Fibroblast of skin of left biceps (primary cell): Measurements from ENCODE around the gene BLID.

Experiments used
- DNase-seq, 2 experiments: peaks; one replicate each; pipeline ENCODE4 v3.0.0-alpha.2; 2013; ENCODE audit warnings: low read depth in 2 of 2

Gene BLID

DNA sequence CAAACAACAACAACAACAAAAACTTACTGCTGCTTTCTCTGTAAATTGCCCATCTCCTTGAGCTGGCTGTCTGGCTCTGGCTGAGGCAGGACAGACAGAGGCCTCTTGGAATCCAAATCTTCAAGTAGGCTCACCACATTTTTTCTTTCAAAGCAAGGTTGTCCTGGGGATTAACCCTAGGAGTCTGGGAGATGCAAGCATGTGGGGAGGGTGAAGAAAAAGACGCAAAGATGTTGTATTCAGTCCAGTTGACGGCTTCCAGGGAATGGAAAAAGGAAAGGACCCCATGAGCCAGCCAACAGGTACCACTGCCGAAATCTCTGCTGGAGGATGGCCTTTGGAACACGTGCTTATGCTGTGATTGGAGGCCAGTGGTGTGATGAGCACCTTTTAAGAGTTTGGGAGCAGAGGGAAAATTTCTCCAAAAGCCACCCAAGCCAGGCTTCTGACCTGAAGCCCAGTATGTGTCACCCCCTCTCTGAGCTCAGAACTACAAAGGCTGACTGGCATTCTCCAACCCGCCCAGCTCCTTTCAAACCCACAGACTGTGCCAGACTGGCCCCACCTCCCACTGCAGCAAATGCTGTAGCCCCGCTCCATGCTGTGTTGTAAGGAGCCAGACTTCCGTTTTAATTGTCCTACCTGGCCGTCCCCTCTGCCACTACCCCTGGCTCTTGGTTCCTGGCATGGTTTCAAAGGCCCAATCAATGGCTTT lies 10.8 kb downstream of the BLID start:
- DNase-seq, result no peak

DNA sequence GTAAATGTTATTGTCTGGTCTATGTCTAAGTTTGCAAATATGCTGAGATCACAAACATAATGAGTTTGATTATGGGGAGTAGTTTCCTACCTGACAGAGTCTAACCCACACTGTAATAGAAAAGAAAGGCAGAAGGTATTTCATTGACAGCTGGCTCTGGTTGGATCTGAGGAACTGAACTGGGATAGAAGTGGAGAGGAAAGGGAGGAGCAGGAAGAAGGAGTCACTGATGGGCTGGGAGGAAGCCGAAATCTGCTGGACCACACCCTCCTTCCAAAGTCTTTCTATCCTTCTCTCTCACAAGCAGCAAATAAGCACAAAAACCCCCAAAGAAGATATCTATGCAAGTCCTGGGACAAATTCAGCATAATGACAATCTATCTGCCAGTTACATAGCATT lies 11.7 kb downstream of the BLID start:
- no peak for DNase-seq

DNA sequence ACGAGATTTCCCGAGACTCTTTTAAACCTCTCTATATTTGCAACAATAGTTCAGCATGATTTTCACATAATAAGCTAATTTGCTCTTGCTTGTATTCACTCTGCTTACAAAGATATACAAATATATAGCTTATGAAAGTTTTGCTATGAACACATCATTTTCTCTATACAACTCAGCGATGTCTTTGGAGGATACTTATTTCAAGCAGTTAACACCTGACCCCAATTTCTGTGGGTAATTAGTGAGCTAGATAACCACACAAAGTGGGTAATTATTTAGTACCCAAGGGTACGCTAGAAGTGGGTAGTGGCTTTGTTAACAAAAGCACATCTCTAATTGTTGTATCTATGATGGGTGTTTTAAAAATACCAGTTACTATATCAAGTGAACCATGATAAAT lies 12.3 kb downstream of the BLID start:
- no peak for DNase-seq

DNA sequence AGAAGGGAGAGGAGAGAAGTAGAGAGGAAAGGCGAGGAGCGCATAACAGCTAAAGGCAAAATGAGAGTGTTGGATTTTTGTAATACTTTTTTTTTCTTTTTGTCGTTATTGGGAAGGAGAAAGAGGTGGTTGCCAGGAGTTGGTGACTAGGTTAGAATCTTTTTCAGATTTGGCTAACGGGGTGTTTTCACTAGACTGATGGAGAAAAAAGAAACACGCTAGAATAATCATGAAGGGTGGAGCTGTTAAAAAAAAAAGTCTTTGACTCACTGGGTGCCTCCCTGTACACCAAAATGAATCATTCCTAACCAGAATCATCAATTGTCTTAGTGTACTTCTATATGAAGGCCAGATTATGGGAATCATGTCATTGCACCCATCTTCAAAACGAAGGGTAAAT lies 12.7 kb downstream of the BLID start:
- DNase-seq, result no peak

DNA sequence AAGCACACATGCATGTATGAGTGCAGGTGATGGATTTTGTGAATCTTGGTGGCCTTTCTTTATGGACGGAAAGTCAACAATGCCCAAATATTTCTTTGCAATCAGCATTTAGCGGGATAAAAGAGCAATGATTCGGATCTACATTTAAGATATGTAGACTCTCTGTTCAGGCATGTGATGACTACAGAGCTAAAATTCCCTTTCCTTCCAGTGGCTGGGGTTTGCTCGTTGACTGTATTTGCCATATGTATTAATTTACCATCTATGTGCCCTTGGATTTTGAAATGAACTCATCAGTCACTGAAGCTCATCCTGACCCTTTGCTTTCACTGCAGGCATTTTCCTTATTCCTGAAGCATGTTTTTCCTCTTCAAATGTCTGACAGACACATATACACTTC lies 13.6 kb downstream of the BLID start:
- DNase-seq, result no peak

DNA sequence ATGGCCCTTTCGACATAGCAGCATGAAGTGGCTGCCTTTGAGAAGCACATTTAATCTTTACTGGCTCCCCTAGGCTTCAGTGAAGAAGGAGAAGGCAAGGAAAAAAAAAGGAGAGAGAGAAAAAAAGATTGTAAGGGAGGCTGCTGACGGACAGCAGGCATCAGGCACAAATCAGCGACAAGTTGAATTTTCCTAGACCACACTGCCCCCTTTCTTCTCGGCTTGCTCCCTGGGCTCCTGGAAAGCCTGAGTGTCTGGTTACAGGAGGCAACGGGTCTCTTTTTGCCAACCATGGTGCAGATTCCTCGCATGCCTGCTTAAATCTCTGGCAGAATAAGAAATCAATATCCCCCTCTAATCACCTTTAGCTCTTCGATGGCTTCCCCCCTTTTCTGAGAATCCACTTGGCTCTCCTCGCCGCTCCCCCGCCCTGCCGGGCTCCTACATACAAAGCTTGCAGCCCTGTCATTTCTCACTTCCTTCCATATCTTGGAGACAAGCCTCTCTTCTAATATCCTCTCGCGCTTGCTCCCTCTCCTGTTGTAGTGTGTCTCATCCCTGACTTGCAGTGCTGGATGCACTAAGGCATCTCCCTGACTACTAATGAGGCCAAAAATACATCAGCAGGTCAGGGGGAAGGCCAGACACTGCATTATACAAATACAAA lies 14.3 kb downstream of the BLID start:
- peak; percentile 78 to 80 for DNase-seq

DNA sequence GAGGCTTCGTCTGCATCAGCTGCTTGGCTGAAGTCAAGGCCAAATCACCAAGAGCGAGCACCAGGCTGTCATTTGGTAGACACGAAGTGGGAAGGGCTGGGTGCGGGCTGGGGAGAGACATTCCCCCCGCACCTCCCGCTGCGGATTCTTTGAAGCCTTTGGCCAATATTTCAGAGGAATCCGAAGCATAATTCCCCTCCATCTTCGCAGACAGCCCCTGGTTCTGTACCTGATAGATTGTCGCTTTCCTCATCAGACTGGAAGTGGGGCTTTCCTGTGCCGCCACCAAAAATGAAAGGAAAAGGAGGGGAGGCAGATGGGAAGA lies 15.3 kb downstream of the BLID start:
- DNase-seq, result no peak

DNA sequence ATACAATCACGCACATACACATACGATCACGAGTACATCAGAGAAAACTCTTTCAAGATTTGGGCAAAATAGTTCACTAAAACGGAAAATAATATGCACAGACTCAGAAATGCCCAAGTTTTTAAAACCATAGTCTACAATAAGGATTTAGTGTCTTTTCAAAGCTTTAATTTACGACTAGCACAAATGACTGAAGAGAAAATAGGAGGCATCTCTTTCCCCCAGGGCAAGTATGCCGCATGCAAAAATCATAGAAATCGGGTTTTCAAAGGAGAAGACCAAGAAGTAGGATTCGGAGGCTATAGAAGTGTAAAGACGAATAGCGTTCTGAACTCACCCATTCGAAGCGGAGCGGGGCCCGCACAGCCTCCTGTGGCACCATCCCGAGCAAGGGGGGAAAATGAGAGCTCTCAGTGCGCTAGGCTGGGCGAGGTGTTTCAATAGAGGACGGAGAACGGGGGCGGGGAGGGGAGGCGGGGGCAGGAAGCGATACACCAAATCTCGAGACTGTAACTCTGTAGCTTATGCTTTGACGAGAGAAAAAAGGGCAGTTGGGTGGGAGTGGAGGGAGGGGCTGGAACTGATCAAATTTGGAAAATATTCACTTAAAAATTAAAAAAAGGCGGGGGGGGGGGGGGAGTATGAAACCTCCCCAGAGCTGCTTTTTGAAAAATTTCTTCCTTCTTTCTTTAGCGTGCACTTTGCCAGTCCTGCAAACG lies 15.8 kb downstream of the BLID start:
- DNase-seq, result peak; percentile 60 to 63

DNA sequence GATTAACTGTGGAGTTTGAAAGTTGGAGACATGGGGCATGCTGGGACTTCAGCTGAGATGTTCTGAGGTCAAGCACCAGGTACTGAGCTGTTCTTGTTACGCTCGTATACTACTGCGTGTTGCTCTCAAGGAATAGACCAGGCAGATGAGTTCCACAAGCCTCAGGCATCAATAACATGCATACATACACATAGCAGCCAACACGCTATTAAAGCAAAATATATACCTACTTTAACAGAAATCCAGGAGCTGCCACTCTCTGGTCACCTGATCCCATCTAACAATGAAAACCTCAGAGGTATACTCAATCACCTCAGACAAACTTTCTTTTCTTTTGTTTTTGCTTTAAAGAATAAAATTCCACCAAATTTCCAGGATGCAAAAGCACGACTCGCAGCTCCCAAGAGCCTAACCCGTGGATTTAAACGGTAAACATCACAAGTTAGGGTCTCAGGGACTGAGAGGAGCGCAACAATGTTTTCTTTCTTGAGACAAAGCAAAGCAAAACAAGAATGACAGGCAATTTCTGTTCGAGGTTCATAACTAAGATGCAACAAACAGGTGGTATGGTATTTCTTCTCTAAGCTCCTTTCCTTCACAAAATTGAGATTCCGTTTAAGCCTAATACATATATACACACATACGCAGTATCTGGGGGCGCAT lies 16.5 kb downstream of the BLID start:
- no peak for DNase-seq

DNA sequence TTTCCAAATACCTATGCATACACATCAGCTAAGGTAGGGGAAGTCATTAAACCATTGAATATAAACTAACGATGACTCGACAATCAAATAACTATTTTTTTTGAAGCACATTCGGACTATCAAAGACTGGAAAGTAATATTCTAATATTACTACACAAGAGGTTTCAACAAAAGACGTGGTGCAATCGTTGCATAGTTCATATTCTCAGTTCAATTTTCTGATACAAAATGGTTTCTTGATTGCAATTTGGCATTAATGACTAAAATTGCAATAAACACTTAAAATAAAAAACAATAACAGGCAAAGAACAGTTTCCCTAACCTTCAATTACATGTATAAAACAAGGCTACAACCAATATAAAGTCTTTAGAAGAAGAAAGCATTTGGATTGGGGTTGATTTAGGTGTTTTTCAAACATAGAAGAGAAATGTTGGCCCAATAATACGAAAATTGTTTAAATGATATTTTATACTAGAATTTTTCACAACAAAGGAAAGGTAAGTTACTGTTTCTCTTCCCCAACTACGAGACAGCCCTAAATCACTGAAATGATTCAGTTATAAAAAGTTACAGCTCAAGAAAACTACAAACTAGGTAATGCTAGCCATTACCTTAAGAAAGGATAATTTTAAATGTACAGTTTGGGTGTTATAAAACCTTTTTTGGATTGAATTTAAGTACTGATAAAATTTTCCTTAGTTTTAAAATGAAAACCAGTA lies 17.6 kb downstream of the BLID start:
- no peak for DNase-seq

DNA sequence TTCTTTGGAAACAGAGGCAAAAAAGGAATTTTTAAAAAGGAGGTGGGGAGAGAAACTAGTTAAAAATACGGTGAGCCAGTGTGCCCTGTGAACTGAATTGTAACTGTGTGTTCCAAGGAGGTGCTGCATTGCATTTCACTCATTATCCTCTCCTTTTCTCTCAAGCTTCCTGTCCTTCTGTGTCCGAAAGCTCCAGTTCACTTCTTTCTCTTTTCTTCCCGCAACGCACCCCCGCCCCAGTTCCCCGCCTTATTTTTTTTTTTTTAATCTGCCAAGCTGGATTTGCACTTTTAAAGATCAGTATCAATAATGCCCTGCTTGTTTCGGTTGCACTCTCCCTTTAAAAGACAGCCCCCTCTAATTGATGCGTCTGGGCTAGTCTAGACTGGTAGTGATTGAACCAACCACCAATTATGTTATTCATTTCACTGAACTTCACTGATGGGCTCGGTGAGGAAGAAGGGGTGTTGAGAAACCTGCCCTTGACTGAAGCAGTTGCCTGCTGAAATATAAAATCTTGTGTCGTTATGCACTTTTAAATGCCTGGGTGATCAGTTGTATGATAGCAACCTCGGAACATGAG lies 18.5 kb downstream of the BLID start:
- no peak for DNase-seq

DNA sequence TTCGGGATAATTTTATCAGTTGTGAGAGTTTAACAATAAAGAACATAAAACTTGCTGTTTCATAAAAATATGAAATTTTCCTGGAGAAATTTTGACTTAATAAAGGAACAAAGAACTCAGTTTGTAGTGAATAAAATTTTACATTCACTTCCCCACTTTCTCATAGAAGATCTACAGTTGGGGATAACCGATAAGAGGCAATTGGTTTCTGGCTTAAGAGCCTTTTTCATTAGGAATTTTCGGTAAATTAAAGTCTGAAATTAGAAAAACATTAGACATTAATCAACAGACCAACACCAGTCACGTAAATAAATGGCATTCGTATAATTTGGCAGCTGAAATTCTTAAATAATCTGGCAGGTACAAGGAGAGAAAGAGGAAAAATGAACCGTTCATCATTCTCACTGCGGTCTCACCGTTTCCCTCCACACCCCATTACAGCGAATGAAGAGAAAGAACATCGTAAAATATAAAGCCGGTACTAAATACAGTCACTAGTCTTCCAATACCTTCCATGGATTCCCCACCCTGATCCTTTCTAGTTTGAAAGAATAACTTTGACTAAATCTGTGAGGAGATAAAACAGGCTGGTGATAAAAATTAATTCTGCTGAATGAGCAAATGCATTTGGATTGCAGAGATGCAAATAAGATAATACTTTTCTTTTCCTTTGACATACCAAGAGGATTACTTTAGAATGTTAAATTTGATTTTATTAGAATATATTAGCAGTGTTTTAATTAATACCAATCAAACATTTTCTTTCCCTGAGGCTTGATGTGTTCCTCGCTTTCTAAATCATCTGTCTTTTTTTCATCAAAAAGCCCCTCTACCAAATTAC lies 19.5 kb downstream of the BLID start:
- no peak for DNase-seq

DNA sequence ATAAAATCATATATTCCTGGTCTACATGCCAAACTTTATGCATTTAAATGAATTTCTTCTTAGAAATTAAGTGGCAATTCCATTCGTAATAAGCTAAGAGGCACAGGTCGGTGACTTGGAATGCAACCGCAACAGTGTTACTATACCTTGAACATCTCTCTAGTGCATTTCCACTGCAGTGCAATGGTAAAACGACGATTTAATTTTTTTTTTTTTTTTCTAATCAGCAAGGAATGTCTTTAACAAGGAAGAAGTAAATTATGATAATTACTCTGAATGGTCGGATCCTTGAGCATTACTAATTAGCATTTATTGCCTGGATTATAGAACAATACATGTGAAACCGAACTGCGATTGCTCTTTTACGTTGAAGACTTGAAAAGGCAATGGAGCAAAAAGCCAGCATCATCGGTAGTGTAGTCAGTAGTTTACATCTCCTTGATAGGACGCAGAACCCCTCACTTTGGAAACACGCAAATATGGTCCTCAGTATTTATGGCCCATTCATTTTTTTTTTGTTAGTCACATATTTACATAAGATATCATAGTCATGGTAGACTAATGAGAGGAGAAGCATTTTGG lies 20.2 kb downstream of the BLID start:
- no peak for DNase-seq

DNA sequence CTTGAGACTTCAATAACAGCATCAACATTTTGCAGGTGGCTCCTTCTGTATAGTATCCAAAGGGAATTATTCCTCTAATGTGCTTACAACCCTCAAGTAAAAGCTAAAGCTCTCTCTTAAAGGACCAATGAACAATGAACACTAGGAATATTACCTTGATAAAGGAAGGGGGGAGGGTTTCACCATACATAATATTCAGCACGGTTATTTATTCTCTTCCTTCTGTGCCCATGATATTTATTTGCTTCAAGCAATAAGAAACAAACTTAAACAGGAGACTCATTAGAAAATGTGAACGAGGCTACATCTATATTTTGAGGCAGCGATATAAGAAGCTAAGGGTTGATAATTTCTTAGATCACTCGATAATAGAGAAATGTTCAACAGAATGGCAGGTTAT lies 21.2 kb downstream of the BLID start:
- DNase-seq, result no peak

DNA sequence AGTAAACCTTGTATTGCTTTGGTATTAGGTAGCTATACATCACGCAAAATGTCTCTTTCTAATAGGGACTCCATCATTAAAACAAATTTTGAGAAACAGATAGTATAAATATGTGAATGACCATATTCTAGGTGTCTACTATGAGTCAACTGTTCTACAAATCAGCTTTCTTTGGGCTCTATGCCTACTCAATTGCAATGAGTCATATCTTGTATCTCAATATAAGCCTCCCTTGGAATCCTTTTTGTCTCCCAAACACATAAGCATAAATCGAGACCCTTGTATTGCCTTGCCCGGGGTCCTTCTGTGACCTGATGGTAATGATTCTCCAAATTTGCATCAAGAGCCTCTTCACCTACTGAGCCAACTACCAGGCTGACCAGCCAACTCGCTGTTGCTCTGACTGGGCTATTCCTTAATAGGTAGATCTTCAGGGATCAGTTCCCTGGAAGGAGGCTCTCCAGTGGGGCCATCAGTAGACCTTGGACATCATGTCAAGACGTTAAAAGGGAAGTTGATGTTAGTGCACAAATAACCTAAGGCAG lies 22.2 kb downstream of the BLID start:
- no peak for DNase-seq

DNA sequence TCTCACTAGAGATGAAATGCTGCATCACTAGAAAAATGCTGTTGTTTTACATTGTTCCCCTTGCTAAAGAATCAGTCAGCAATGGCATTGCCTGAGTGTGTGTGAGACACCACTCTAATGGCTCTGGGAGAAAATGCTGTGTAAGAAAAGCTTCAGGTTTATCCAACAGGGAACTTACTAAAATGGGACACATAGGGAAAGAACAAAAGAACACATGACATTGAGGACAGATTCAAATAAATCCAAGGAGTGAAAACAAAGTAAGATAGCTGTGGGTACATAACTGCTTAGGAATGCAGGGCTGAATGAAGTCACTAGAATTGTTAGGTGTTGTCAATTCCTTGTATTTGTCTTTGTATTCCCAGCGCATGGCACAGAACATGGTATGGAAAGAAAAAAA lies 24.2 kb downstream of the BLID start:
- DNase-seq, result no peak

DNA sequence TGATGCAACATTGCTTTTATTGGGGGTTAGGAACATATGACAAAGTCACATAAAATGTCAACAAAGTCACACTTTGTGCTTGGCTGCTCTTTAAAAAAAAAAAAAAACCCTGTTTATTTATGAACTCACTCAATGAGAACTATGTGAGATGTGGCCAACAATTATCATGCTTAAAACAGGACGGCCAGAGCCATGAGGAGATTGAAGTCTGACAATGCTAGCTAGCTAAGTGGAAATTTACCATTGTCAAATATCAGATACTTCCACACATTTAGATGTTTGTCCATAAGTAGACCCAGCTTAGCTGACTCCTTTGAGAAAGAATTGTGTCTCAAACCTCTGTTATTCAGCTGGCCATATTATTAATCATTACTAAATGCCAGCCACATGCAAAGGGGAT lies 26.9 kb downstream of the BLID start:
- DNase-seq, result no peak

DNA sequence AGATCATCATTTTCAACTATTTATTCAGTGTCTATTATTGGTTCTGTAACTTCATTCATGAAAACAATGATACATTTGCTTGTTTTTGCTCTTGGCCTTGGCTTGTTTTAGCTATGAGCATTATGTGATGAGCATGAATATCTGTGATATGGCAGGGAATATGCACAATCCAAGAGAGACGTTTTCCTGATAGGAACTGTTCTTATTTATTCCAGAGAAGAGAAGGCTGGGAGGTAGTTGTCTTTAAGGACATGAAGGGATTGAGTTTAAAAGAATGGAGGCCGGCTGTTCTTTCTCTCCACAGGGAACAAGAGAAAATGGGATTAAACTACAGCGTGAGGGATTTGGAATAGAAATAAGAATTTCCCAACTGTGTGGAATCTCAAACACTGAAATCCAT lies 30.3 kb downstream of the BLID start:
- no peak for DNase-seq

DNA sequence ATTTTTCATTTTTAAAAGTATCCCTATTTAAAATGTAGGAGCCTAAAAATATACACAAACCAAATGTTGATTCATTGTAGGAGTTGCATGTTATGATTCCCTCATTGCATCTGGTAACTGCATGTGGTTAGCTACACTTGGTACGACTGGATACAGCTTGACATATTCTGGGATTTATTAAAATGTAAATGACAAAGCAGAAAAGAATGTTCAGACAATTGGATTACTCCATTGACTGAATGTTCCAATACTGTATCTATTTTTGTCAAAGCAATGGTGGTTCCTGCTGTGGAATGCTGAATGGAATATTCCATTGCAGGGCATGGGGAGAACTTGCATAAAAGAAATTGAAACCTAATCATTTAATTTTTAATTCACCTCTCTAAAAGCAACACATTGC lies 30.8 kb downstream of the BLID start:
- DNase-seq, result peak; percentile 97 to 98

DNA sequence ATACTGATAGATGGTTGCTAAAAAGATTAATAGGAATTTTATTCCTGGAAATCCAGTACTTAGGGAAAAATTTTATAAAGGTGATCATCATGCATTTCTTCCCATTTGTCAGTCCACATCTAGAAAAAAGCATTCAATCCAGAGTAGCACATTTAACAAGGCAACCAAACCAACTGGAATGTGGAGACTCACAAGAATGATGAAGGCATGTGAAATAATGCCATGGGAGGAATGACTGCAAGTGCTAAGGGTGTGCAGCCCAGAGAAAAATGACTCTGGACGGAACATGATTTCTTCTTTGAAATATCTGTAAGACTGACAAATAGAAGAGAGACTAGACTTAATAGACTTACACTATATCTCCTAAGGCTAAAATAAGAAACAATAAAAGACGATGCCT lies 33.8 kb downstream of the BLID start:
- DNase-seq, result no peak
